Large intestine (tissue), 3 donors: Measurements from ENCODE around the gene NRAP. TPM values are rescaled to one million over a fixed set of nuclear protein-coding genes. Genes with fewer than 3 reads are reported as not detected.

ENCODE experiments used
- DNase-seq, 2 donors: peaks; one replicate each; pipeline versions ENCODE4 v3.0.0 to v3.0.0-alpha.2; 2013
- H3K27ac ChIP-seq: one replicate; pipeline ENCODE4 v1.5.1; 2013; ENCODE audit warnings: low read length
- H3K27me3 ChIP-seq: 2 replicates; pipeline ENCODE4 v1.6.1; 2013; ENCODE audit warnings: low read length; ENCODE audit not compliant: control insufficient read depth, insufficient read depth
- H3K36me3 ChIP-seq: 2 replicates; pipeline ENCODE4 v1.6.1; 2013; ENCODE audit warnings: low read length; ENCODE audit not compliant: control insufficient read depth, insufficient read depth
- H3K4me1 ChIP-seq: one replicate; pipeline ENCODE4 v1.6.1; 2013; ENCODE audit warnings: low read length; ENCODE audit not compliant: control insufficient read depth, insufficient read depth
- H3K4me3 ChIP-seq: one replicate; pipeline ENCODE4 v1.5.1; 2013; ENCODE audit warnings: low read length
- H3K9me3 ChIP-seq: one replicate; pipeline ENCODE4 v1.6.1; 2013; ENCODE audit warnings: mild to moderate bottlenecking, low read depth, low read length, moderate library complexity; ENCODE audit not compliant: control insufficient read depth
- WGBS: methylation state at CpG from one replicate; pipeline ENCODE4 v1.1.5; 2013; ENCODE audit warnings: low lambda C conversion rate; ENCODE audit not compliant: insufficient coverage; 5-methylcytosine and 5-hydroxymethylcytosine counted together
- polyA plus RNA-seq: library from polyadenylated mRNA; unstranded; fragments of 120-200 nt; gene quantifications from one replicate; pipeline ENCODE4 v1.2.1, GENCODE V29; 2013

The NRAP gene
- polyA plus RNA-seq, 1 donor = 0.06 TPM

- peaks cover 7% of the 10 kb centered on the region for H3K27me3 ChIP-seq
- H3K4me3 ChIP-seq = no peak overlapping the region
- no peak overlapping the region for H3K27ac ChIP-seq
- no peak for DNase-seq
- H3K36me3 ChIP-seq = no peaks in the 10 kb centered on the region
- no peaks in the 10 kb centered on the region for H3K4me1 ChIP-seq
- WGBS = no CpG with 5 or more reads among the region's 4 CpGs
- no peaks in the 10 kb centered on the region for H3K9me3 ChIP-seq
These were observed 22.1 kb downstream of the NRAP start for GRCh38 chr10:113641702-113642101.

GRCh38 chr10:113639966-113640365 is 23.9 kb downstream of the NRAP start:
- 86% methylated on average over 2 of the region's 3 CpGs for WGBS
- no peak for DNase-seq
- Histone ChIP-seq H3K4me1 (no peaks in the 10 kb centered on the region), H3K9me3 (no peaks in the 10 kb centered on the region), H3K36me3 (no peaks in the 10 kb centered on the region), H3K27ac (no peak overlapping the region), H3K27me3 (peaks cover 4% of the 10 kb centered on the region), H3K4me3 (no peak overlapping the region)

- H3K36me3 ChIP-seq = no peaks in the 10 kb centered on the region
- no peaks in the 10 kb centered on the region for H3K27me3 ChIP-seq
- H3K4me1 ChIP-seq = no peaks in the 10 kb centered on the region
- 60% methylated on average over 1 of the region's 6 CpGs for WGBS
- no peaks in the 10 kb centered on the region for H3K9me3 ChIP-seq
- DNase-seq = no peak
- H3K27ac ChIP-seq = no peak overlapping the region
- no peak overlapping the region for H3K4me3 ChIP-seq
These were observed 32.0 kb downstream of the NRAP start for GRCh38 chr10:113631684-113632367.

GRCh38 chr10:113630929-113631533 is 32.8 kb downstream of the NRAP start:
- DNase-seq = no peak
- Histone ChIP-seq H3K27me3 (peaks cover 2% of the 10 kb centered on the region), H3K27ac (no peak overlapping the region), H3K36me3 (no peaks in the 10 kb centered on the region), H3K9me3 (no peaks in the 10 kb centered on the region), H3K4me3 (no peak overlapping the region), H3K4me1 (no peaks in the 10 kb centered on the region)
- WGBS = no CpG with 5 or more reads among the region's 5 CpGs

GRCh38 chr10:113628607-113629153 is 35.2 kb downstream of the NRAP start:
- peaks cover 2% of the 10 kb centered on the region for H3K27me3 ChIP-seq
- H3K9me3 ChIP-seq = no peaks in the 10 kb centered on the region
- no peak overlapping the region for H3K4me3 ChIP-seq
- no peaks in the 10 kb centered on the region for H3K36me3 ChIP-seq
- DNase-seq = no peak
- whole genome bisulfite sequencing = no CpG with 5 or more reads among the region's 2 CpGs
- no peak overlapping the region for H3K27ac ChIP-seq
- H3K4me1 ChIP-seq = no peaks in the 10 kb centered on the region

- H3K27ac ChIP-seq = no peak overlapping the region
- no peaks in the 10 kb centered on the region for H3K36me3 ChIP-seq
- WGBS = 67% methylated on average over 1 of the region's 6 CpGs
- H3K4me1 ChIP-seq = no peaks in the 10 kb centered on the region
- peaks cover 2% of the 10 kb centered on the region for H3K27me3 ChIP-seq
- H3K4me3 ChIP-seq = no peak overlapping the region
- no peaks in the 10 kb centered on the region for H3K9me3 ChIP-seq
- no peak for DNase-seq
These were observed 36.0 kb downstream of the NRAP start for GRCh38 chr10:113627836-113628235.

GRCh38 chr10:113626809-113627355 is 37.0 kb downstream of the NRAP start:
- Histone ChIP-seq H3K27me3 (peaks cover 3% of the 10 kb centered on the region), H3K4me1 (no peaks in the 10 kb centered on the region), H3K9me3 (no peaks in the 10 kb centered on the region), H3K27ac (no peak overlapping the region), H3K4me3 (no peak overlapping the region), H3K36me3 (no peaks in the 10 kb centered on the region)
- DNase-seq = no peak
- WGBS = no CpG with 5 or more reads among the region's 5 CpGs

- WGBS = 40% methylated on average over 1 of the region's 10 CpGs
- peak in 1 of 2 donors; percentile 30 for DNase-seq
- Histone ChIP-seq H3K27me3 (peaks cover 8% of the 10 kb centered on the region), H3K4me1 (no peaks in the 10 kb centered on the region), H3K4me3 (no peak overlapping the region), H3K9me3 (no peaks in the 10 kb centered on the region), H3K27ac (no peak overlapping the region), H3K36me3 (no peaks in the 10 kb centered on the region)
These were observed 38.2 kb downstream of the NRAP start for GRCh38 chr10:113625461-113626186.

GRCh38 chr10:113622831-113623230 is 41.0 kb downstream of the NRAP start:
- Histone ChIP-seq H3K36me3 (no peaks in the 10 kb centered on the region), H3K27ac (no peak overlapping the region), H3K4me3 (no peak overlapping the region), H3K27me3 (peaks cover 15% of the 10 kb centered on the region), H3K9me3 (no peaks in the 10 kb centered on the region), H3K4me1 (no peaks in the 10 kb centered on the region)
- 100% methylated on average over 2 of the region's 4 CpGs for WGBS
- DNase-seq = no peak

GRCh38 chr10:113621799-113622198 is 42.0 kb downstream of the NRAP start:
- Histone ChIP-seq H3K36me3 (no peaks in the 10 kb centered on the region), H3K4me1 (no peaks in the 10 kb centered on the region), H3K9me3 (no peaks in the 10 kb centered on the region), H3K27ac (no peak overlapping the region), H3K4me3 (no peak overlapping the region), H3K27me3 (peaks cover 21% of the 10 kb centered on the region)
- no peak for DNase-seq
- no CpG with 5 or more reads among the region's 8 CpGs for WGBS
